ENCODE data around the gene DNAJC21.

DNA sequence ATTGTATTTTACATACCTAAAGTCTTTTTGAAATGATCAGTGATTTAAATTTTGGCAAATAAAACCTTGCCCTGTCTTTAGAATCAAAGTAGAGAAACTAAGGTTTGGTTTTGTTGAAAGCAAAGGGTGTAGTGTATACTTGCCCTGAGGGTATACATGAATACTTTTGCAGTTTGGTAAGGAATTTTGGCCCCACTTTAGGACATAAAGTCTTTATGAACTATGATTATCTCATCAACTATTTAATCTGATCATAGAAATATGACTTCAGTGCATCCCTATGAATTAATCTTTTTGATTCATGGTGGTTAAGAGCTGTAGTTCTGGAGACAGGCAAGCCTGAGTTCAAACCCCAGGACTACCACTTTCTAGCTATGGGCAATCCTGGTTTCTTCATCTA is 31.7 kb upstream of the DNAJC21 start:
- TF ChIP-seq MYB (IDR thresholded peaks at IDR 0.05; ENCODE audit: borderline replicate concordance, low read depth, low read length) (no peak), EZH2 (IDR thresholded peaks at IDR 0.05; ENCODE audit: borderline replicate concordance, control insufficient read depth, low read depth, low read length) (no peak), RAD21 (IDR thresholded peaks at IDR 0.05; ENCODE audit: insufficient read depth, low read depth, low read length) (no peak), CHD2 (IDR thresholded peaks at IDR 0.05; ENCODE audit: borderline replicate concordance, low read depth, low read length) (no peak), POLR2AphosphoS5 (IDR thresholded peaks at IDR 0.05; ENCODE audit: low read length) (no peak)
- TF ChIP-seq, protein P1, sequence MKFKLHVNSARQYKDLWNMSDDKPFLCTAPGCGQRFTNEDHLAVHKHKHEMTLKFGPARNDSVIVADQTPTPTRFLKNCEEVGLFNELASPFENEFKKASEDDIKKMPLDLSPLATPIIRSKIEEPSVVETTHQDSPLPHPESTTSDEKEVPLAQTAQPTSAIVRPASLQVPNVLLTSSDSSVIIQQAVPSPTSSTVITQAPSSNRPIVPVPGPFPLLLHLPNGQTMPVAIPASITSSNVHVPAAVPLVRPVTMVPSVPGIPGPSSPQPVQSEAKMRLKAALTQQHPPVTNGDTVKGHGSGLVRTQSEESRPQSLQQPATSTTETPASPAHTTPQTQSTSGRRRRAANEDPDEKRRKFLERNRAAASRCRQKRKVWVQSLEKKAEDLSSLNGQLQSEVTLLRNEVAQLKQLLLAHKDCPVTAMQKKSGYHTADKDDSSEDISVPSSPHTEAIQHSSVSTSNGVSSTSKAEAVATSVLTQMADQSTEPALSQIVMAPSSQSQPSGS (IDR thresholded peaks at IDR 0.05; ENCODE audit: low read length) = no peak
- TF ChIP-seq, protein P2, sequence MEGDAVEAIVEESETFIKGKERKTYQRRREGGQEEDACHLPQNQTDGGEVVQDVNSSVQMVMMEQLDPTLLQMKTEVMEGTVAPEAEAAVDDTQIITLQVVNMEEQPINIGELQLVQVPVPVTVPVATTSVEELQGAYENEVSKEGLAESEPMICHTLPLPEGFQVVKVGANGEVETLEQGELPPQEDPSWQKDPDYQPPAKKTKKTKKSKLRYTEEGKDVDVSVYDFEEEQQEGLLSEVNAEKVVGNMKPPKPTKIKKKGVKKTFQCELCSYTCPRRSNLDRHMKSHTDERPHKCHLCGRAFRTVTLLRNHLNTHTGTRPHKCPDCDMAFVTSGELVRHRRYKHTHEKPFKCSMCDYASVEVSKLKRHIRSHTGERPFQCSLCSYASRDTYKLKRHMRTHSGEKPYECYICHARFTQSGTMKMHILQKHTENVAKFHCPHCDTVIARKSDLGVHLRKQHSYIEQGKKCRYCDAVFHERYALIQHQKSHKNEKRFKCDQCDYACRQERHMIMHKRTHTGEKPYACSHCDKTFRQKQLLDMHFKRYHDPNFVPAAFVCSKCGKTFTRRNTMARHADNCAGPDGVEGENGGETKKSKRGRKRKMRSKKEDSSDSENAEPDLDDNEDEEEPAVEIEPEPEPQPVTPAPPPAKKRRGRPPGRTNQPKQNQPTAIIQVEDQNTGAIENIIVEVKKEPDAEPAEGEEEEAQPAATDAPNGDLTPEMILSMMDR (IDR thresholded peaks at IDR 0.05 in 2 of 3, conservative IDR thresholded peaks at IDR 0.05 in 1 of 3; ENCODE audit: control insufficient read depth in 2 of 3, extremely low read depth in 1 of 3, insufficient read depth in 1 of 3, low read depth in 3 of 3, low read length in 3 of 3) = no peak
